GM12878 (cell line): ENCODE data around the gene PLXNC1. TPM values are rescaled to one million over a fixed set of nuclear protein-coding genes. Genes with fewer than 3 reads are reported as not detected.

ENCODE experiments used
- ATAC-seq: fragments of 200-7000 bp; cut with Tn5 transposase; 3 replicates; pipeline ENCODE4 v1.9.1; 2020; ENCODE audit warnings: mild to moderate bottlenecking, moderate library complexity
- BruUV-seq: library from RNA; stranded (reverse); fragments of 400-500 nt; replicated peaks from 2 replicates; lab custom pipeline; 2021; lab: Mats Ljungman, UMichigan
- CTCF ChIA-PET: fragments of 300-600 bp; sonication (Branson Sonifier 250); formaldehyde crosslinking; extraction: SDS; loops from one replicate; lab custom pipeline; 2021; ENCODE audit warnings: inconsistent platforms; lab: Yijun Ruan, JAX
- POLR2A ChIA-PET: fragments of 350-600 bp; formaldehyde crosslinking; extraction: SDS; loops from one replicate; lab custom pipeline; 2021; ENCODE audit warnings: inconsistent platforms; lab: Charles Lee
- RAD21 ChIA-PET: fragments of 300-600 bp; sonication (Branson Sonifier 250); formaldehyde crosslinking; loops from one replicate; lab custom pipeline; 2023; ENCODE audit warnings: antibody characterized with exemption; ENCODE audit not compliant: unreplicated experiment; lab: Charles Lee
- SMC1A ChIA-PET: fragments of 300-600 bp; sonication (Branson Sonifier 250); formaldehyde crosslinking; loops from one replicate; lab custom pipeline; 2023; ENCODE audit not compliant: unreplicated experiment, uncharacterized antibody; lab: Charles Lee
- DNase-seq: peaks from one replicate; pipeline ENCODE4 v3.0.0-alpha.2; 2011; ENCODE audit warnings: low read depth, low spot score
- FAIRE-seq: peaks from 3 replicates; lab custom pipeline; 2011; peaks lifted over from hg19 to GRCh38; lab: Jason Lieb, UNC
- H2AFZ ChIP-seq: 2 replicates; pipeline ENCODE4 v1.6.0; 2011; ENCODE audit warnings: low read depth, low read length, control low read depth; ENCODE audit not compliant: control insufficient read depth
- H3K27ac ChIP-seq: 2 replicates; pipeline ENCODE4 v1.5.1; 2011; ENCODE audit warnings: control low read depth; ENCODE audit not compliant: control insufficient read depth, insufficient read depth
- H3K27me3 ChIP-seq, 2 experiments: replicated peaks in 1 of 2; 2 replicates each; pipeline versions ENCODE4 v1.6.0 to v1.6.1; 2011; ENCODE audit warnings: low read length in 1 of 2; ENCODE audit not compliant: control insufficient read depth in 2 of 2, insufficient read depth in 2 of 2
- H3K36me3 ChIP-seq, 2 experiments: 2 replicates each; pipeline ENCODE4 v1.5.1; 2011; ENCODE audit warnings: low read length in 1 of 2; ENCODE audit not compliant: control insufficient read depth in 2 of 2, insufficient read depth in 2 of 2
- H3K4me1 ChIP-seq: 2 replicates; pipeline ENCODE4 v1.6.1; 2011; ENCODE audit warnings: mild to moderate bottlenecking, low read length, moderate library complexity, mixed read lengths; ENCODE audit not compliant: control insufficient read depth, insufficient read depth
- H3K4me2 ChIP-seq: 2 replicates; pipeline ENCODE4 v1.6.0; 2011; ENCODE audit warnings: control low read depth; ENCODE audit not compliant: control insufficient read depth, insufficient read depth
- H3K4me3 ChIP-seq: fragments of 200-600 bp; sonication (generic); 2 replicates; pipeline ENCODE4 v1.5.1; 2016
- H3K79me2 ChIP-seq: 2 replicates; pipeline ENCODE4 v1.6.0; 2011; ENCODE audit warnings: low read length; ENCODE audit not compliant: control insufficient read depth, insufficient read depth
- H3K9ac ChIP-seq: 2 replicates; pipeline ENCODE4 v1.8.0; 2011; ENCODE audit warnings: low read length, control low read depth, mixed read lengths; ENCODE audit not compliant: control insufficient read depth, insufficient read depth
- H3K9me3 ChIP-seq: replicated peaks from 3 replicates; pipeline ENCODE4 v1.5.1; 2011; ENCODE audit warnings: mild to moderate bottlenecking, low read length; ENCODE audit not compliant: control insufficient read depth, insufficient read depth
- H4K20me1 ChIP-seq: 2 replicates; pipeline ENCODE4 v1.6.0; 2011; ENCODE audit not compliant: control insufficient read depth, insufficient read depth
- NBN ChIP-seq: fragments of 450-650 bp; IDR thresholded peaks from 2 replicates; pipeline ENCODE4 v1.6.1; 2016
- RAD21 ChIP-seq: IDR thresholded peaks from 2 replicates; pipeline ENCODE4 v1.6.1; 2011; ENCODE audit warnings: mild to moderate bottlenecking, low read depth, low read length, moderate library complexity; ENCODE audit not compliant: insufficient read depth
- SMC3 ChIP-seq: IDR thresholded peaks from 2 replicates; pipeline ENCODE4 v1.6.1; 2011; ENCODE audit warnings: low read length, improper control_type of control experiment, borderline replicate concordance
- WGBS: methylation state at CpG from one replicate; pipeline ENCODE4 v1.1.6; 2016; ENCODE audit warnings: low lambda C conversion rate; ENCODE audit not compliant: insufficient replicate concordance, insufficient coverage; ENCODE audit errors: missing lambda C conversion rate; 5-methylcytosine and 5-hydroxymethylcytosine counted together
- in situ Hi-C: fragments of 300-500 bp; cut with MboI; formaldehyde crosslinking; loops from 9 replicates; pipeline ENCODE4 v1.14.3; 2018; ENCODE audit warnings: mixed read lengths
- intact Hi-C: fragments of 100-400 bp; cut with micrococcal nuclease; formaldehyde crosslinking; loops from one replicate; pipeline ENCODE4 v1.14.2; 2022; ENCODE audit not compliant: unreplicated experiment
- polyA plus RNA-seq, 11 experiments: library from polyadenylated mRNA; depleted of rRNA in 4 of 11; unstranded in 6 of 11; stranded (reverse) in 5 of 11; fragments of >200 nt; fragmentation: Nextera tagmentation in 4 of 11; fragmentation: Illumina TruSeq in 1 of 11; extraction: Ambion mirVana in 4 of 11; extraction: Trizol in 1 of 11; gene quantifications; 1 replicate in 1 of 11; 2 replicates in 10 of 11; pipeline versions ENCODE4 v1.2.1 to v1.2.3, GENCODE V29; 2011 to 2016; ENCODE audit warnings: inconsistent platforms in 2 of 11, missing spikeins in 2 of 11, low read depth in 1 of 11
- total RNA-seq, 4 experiments: library from RNA; depleted of rRNA in 3 of 4; stranded (reverse); fragments of >200 nt in 3 of 4; fragmentation: Illumina TruSeq in 1 of 4; extraction: Trizol in 1 of 4; gene quantifications; 2 replicates each; pipeline versions ENCODE4 v1.2.1 to v1.2.3, GENCODE V29; 2013 to 2021
- TF ChIP-seq, protein P1 (sequence below): IDR thresholded peaks from 2 replicates; pipeline ENCODE4 v1.6.1; 2012; ENCODE audit warnings: improper control_type of control experiment, low read depth, low read length; ENCODE audit not compliant: insufficient replicate concordance
- TF ChIP-seq, protein P2 (sequence below): fragments of 150-350 bp; IDR thresholded peaks from 2 replicates; pipeline ENCODE4 v1.6.1; 2016; ENCODE audit warnings: low read depth, low read length
- TF ChIP-seq, protein P3 (sequence below), 3 experiments: IDR thresholded peaks in 2 of 3; conservative IDR thresholded peaks in 1 of 3; 2 replicates each; pipeline ENCODE4 v1.5.1; 2011; ENCODE audit warnings: low read depth in 3 of 3, low read length in 3 of 3, mild to moderate bottlenecking in 3 of 3, control low read depth in 2 of 3, moderate library complexity in 2 of 3, inconsistent platforms in 1 of 3, mixed read lengths in 1 of 3; ENCODE audit not compliant: control insufficient read depth in 2 of 3, insufficient read depth in 1 of 3; ENCODE audit errors: extremely low read depth in 1 of 3

PLXNC1 gene
- total and polyA plus RNA-seq, 10 of the 15 experiments (the other 5 are each of a cell fraction or from before 2014, with no cell fraction given) = 5.2 to 41.2 (median 24.6) TPM

DNA sequence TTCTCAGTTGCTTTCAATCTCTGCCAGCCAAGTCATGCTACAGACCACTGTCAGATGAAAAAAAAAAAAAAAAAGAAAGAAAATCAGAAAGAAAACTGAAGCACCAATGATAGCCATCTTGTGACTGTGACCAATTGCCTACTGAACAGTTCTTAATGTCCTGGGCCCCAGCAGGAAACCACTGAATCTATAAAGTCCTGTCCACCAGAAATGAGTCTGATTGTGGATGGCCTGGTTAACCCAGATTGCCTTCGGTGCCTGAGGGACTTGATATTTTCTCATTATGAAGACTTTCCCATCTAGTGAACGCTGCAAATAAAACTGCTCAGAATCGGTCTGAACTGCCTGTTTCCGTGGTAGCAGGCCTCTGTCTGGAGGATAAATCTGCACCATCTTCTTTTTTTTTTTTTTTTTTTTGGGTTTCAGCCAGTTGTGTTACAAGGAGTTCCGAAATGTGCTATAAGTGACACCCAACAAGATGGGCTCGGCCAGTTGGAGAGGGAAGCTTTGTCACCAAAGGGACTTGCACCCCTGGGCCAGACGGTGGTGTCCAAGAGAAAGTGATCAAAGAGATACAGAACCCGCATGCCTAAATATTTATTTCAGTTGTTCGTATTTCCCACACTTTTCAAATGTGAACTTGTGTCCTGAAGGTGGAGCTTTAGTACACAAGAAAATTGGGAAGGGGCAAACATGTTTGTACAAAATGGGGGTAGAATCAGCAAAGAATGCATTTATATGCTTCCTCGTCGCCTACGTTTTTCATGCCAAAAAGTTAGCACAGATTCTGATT, 3.0 kb upstream of the PLXNC1 start:
- POLR2A ChIA-PET = no interaction called here
- Histone ChIP-seq H3K4me3 (no peak overlapping the region), H3K79me2 (peaks cover 18% of the 10 kb centered on the region)
- FAIRE-seq = no peak
- TF ChIP-seq, protein P1, sequence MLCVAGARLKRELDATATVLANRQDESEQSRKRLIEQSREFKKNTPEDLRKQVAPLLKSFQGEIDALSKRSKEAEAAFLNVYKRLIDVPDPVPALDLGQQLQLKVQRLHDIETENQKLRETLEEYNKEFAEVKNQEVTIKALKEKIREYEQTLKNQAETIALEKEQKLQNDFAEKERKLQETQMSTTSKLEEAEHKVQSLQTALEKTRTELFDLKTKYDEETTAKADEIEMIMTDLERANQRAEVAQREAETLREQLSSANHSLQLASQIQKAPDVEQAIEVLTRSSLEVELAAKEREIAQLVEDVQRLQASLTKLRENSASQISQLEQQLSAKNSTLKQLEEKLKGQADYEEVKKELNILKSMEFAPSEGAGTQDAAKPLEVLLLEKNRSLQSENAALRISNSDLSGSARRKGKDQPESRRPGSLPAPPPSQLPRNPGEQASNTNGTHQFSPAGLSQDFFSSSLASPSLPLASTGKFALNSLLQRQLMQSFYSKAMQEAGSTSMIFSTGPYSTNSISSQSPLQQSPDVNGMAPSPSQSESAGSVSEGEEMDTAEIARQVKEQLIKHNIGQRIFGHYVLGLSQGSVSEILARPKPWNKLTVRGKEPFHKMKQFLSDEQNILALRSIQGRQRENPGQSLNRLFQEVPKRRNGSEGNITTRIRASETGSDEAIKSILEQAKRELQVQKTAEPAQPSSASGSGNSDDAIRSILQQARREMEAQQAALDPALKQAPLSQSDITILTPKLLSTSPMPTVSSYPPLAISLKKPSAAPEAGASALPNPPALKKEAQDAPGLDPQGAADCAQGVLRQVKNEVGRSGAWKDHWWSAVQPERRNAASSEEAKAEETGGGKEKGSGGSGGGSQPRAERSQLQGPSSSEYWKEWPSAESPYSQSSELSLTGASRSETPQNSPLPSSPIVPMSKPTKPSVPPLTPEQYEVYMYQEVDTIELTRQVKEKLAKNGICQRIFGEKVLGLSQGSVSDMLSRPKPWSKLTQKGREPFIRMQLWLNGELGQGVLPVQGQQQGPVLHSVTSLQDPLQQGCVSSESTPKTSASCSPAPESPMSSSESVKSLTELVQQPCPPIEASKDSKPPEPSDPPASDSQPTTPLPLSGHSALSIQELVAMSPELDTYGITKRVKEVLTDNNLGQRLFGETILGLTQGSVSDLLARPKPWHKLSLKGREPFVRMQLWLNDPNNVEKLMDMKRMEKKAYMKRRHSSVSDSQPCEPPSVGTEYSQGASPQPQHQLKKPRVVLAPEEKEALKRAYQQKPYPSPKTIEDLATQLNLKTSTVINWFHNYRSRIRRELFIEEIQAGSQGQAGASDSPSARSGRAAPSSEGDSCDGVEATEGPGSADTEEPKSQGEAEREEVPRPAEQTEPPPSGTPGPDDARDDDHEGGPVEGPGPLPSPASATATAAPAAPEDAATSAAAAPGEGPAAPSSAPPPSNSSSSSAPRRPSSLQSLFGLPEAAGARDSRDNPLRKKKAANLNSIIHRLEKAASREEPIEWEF = no peak
- TF ChIP-seq, protein P2, sequence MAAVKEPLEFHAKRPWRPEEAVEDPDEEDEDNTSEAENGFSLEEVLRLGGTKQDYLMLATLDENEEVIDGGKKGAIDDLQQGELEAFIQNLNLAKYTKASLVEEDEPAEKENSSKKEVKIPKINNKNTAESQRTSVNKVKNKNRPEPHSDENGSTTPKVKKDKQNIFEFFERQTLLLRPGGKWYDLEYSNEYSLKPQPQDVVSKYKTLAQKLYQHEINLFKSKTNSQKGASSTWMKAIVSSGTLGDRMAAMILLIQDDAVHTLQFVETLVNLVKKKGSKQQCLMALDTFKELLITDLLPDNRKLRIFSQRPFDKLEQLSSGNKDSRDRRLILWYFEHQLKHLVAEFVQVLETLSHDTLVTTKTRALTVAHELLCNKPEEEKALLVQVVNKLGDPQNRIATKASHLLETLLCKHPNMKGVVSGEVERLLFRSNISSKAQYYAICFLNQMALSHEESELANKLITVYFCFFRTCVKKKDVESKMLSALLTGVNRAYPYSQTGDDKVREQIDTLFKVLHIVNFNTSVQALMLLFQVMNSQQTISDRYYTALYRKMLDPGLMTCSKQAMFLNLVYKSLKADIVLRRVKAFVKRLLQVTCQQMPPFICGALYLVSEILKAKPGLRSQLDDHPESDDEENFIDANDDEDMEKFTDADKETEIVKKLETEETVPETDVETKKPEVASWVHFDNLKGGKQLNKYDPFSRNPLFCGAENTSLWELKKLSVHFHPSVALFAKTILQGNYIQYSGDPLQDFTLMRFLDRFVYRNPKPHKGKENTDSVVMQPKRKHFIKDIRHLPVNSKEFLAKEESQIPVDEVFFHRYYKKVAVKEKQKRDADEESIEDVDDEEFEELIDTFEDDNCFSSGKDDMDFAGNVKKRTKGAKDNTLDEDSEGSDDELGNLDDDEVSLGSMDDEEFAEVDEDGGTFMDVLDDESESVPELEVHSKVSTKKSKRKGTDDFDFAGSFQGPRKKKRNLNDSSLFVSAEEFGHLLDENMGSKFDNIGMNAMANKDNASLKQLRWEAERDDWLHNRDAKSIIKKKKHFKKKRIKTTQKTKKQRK = no peak
- peak; percentile 66 for TF ChIP-seq RAD21
- TF ChIP-seq, protein P3, sequence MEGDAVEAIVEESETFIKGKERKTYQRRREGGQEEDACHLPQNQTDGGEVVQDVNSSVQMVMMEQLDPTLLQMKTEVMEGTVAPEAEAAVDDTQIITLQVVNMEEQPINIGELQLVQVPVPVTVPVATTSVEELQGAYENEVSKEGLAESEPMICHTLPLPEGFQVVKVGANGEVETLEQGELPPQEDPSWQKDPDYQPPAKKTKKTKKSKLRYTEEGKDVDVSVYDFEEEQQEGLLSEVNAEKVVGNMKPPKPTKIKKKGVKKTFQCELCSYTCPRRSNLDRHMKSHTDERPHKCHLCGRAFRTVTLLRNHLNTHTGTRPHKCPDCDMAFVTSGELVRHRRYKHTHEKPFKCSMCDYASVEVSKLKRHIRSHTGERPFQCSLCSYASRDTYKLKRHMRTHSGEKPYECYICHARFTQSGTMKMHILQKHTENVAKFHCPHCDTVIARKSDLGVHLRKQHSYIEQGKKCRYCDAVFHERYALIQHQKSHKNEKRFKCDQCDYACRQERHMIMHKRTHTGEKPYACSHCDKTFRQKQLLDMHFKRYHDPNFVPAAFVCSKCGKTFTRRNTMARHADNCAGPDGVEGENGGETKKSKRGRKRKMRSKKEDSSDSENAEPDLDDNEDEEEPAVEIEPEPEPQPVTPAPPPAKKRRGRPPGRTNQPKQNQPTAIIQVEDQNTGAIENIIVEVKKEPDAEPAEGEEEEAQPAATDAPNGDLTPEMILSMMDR (IDR thresholded peaks at IDR 0.05 in 2 of 3, conservative IDR thresholded peaks at IDR 0.05 in 1 of 3; ENCODE audit: control insufficient read depth in 2 of 3, extremely low read depth in 1 of 3, insufficient read depth in 1 of 3, low read depth in 3 of 3, low read length in 3 of 3) = peak in 2 of 3 experiments; percentile 20 to 48; a peak in 3 of 6 replicates
- peak; percentile 40; the same call in 1 of the 2 replicates for TF ChIP-seq SMC3
- no peak for TF ChIP-seq NBN
- TF ChIP-seq, all 136 proteins: peak for 3
- in situ Hi-C loops = loop anchor here (5.0 kb wide), 1 partner anchor 727 kb away; no protein-coding TSS in a partner anchor
- Histone ChIP-seq H3K4me1 (peaks cover 8% of the 10 kb centered on the region), H3K9ac (no peak overlapping the region), H4K20me1 (no peaks in the 10 kb centered on the region), H3K4me2 (no peak overlapping the region), H3K27ac (no peak overlapping the region), H3K36me3 (no peaks in the 10 kb centered on the region), H3K9me3 (no peaks in the 10 kb centered on the region), H3K27me3 (no peaks in the 10 kb centered on the region), H2AFZ (no peak overlapping the region)
- ChIA-PET SMC1A (interaction anchor here (0.6 to 4.1 kb wide), 14 partner anchors 10 to 394 kb away, joined by 3 to 35 read pairs (median 6); no protein-coding TSS in a partner anchor), RAD21 (interaction anchor here (0.7 to 4.3 kb wide), 10 partner anchors 11 to 1416 kb away, joined by 3 to 23 read pairs (median 4); no protein-coding TSS in a partner anchor), CTCF (interaction anchor here (1.0 to 5.1 kb wide), 15 partner anchors 10 to 730 kb away, joined by 3 to 51 read pairs (median 6); no protein-coding TSS in a partner anchor)
- ATAC-seq = no peak
- 85% methylated on average over 12 of the region's 12 CpGs for WGBS
- no TSS peak for BruUV-seq
- no peak for DNase-seq
- intact Hi-C loops = loop anchor here (5.0 kb wide), 3 partner anchors 162 to 732 kb away; no protein-coding TSS in a partner anchor
